Peyer's patch (tissue), 4 donors: Measurements from ENCODE around the gene HHAT.

Experiments used
- CTCF ChIP-seq, 6 experiments: fragments of 450-650 bp in 4 of 6; fragments of 200-600 bp in 2 of 6; sonication (generic) in 1 of 6; IDR thresholded peaks; one replicate each; pipeline ENCODE4 v1.5.1; 2017 to 2019; ENCODE audit warnings: antibody characterized with exemption in 6 of 6, mild to moderate bottlenecking in 3 of 6, moderate library complexity in 1 of 6
- POLR2A ChIP-seq, 2 donors: fragments of 450-650 bp; IDR thresholded peaks; one replicate each; pipeline ENCODE4 v1.5.1; 2017; ENCODE audit warnings: antibody characterized with exemption in 2 of 2, mild to moderate bottlenecking in 2 of 2, moderate library complexity in 2 of 2

- TF ChIP-seq CTCF (IDR thresholded peaks at IDR 0.05) (no peak), POLR2A (IDR thresholded peaks at IDR 0.05) (no peak)
Observed at GRCh38 chr1:210302501-210302900, 26.2 kb upstream of the HHAT start.
